Esophagus muscularis mucosa (tissue), 4 donors: Measurements from ENCODE around the gene NTN4. TPM values are rescaled to one million over a fixed set of nuclear protein-coding genes. Genes with fewer than 3 reads are reported as not detected.
"Not testable (repeated sequence)": the region's sequence is repeated elsewhere in the genome, so short reads cannot be mapped to it uniquely, and the experiment has no call there.

Source experiments
- DNase-seq: peaks from one replicate; pipeline ENCODE4 v3.0.0-alpha.2; 2017; ENCODE audit errors: extremely low spot score
- H3K27ac ChIP-seq, 4 donors: fragments of 200-600 bp; sonication (generic); replicated peaks in 1 of 4; 1 replicate in 3 of 4; 2 replicates in 1 of 4; pipeline ENCODE4 v1.5.1; 2016 to 2019; ENCODE audit warnings: mild to moderate bottlenecking in 1 of 4
- H3K27me3 ChIP-seq, 4 donors: fragments of 200-600 bp; sonication (generic); one replicate each; pipeline versions ENCODE4 v1.5.1 to v1.6.0; 2016 to 2019
- H3K36me3 ChIP-seq, 4 donors: fragments of 200-600 bp; sonication (generic); one replicate each; pipeline ENCODE4 v1.5.1; 2016 to 2019
- H3K4me1 ChIP-seq, 4 donors: fragments of 200-600 bp; sonication (generic); one replicate each; pipeline ENCODE4 v1.5.1; 2016 to 2019
- H3K4me3 ChIP-seq, 4 donors: fragments of 200-600 bp; sonication (generic); 1 replicate in 2 of 4; 2 replicates in 2 of 4; pipeline ENCODE4 v1.5.1; 2016 to 2019; ENCODE audit warnings: mild to moderate bottlenecking in 4 of 4, moderate library complexity in 1 of 4
- H3K9me3 ChIP-seq, 4 donors: fragments of 200-600 bp; sonication (generic); 1 replicate in 3 of 4; 2 replicates in 1 of 4; pipeline ENCODE4 v1.5.1; 2016 to 2019
- EP300 ChIP-seq: sonication (generic); formaldehyde crosslinking; IDR thresholded peaks from one replicate; pipeline ENCODE4 v1.6.1; 2017; ENCODE audit warnings: antibody characterized with exemption
- POLR2A ChIP-seq: fragments of 450-650 bp; IDR thresholded peaks from one replicate; pipeline ENCODE4 v1.6.1; 2017; ENCODE audit warnings: antibody characterized with exemption, moderate library complexity, mild to moderate bottlenecking, low read depth
- POLR2AphosphoS5 ChIP-seq, 2 donors: sonication (generic); formaldehyde crosslinking; IDR thresholded peaks; one replicate each; pipeline ENCODE4 v1.6.1; 2017; ENCODE audit warnings: antibody characterized with exemption in 2 of 2
- WGBS: methylation state at CpG from one replicate; pipeline ENCODE4 v1.1.5; 2018; 5-methylcytosine and 5-hydroxymethylcytosine counted together
- intact Hi-C: fragments of 100-400 bp; cut with DNase I; formaldehyde crosslinking; loops from one replicate; pipeline ENCODE4 v1.15.1; 2023
- total RNA-seq, 4 donors: library from RNA; depleted of rRNA; stranded (reverse); fragments of >200 nt; gene quantifications; one replicate each; pipeline versions ENCODE4 v1.1.0 to v1.2.1, GENCODE V29; 2016
- TF ChIP-seq, protein P1 (sequence below), 3 experiments: fragments of 200-600 bp in 2 of 3; fragments of 450-650 bp in 1 of 3; sonication (generic) in 2 of 3; IDR thresholded peaks; one replicate each; pipeline ENCODE4 v1.5.1; 2017 to 2019; ENCODE audit warnings: antibody characterized with exemption in 3 of 3, mild to moderate bottlenecking in 2 of 3, moderate library complexity in 1 of 3

The NTN4 gene
- total RNA-seq, 4 donors from 2014 or later = 46.7 to 73.1 (median 52.7) TPM

GRCh38 chr12:95740751-95741150 is 49.8 kb downstream of the NTN4 start:
- no peaks in the 10 kb centered on the region for H3K27me3 ChIP-seq
- peaks cover 0 to 6% (median 4%) of the 10 kb centered on the region in 4 donors for H3K9me3 ChIP-seq
- 69% methylated on average over 1 of the region's 1 CpG for WGBS
- intact Hi-C loops = no loop called here
- H3K4me3 ChIP-seq = no peak overlapping the region
- H3K27ac ChIP-seq = peak overlapping the region in 3 of 4 donors; percentile 21 to 58 (median 32)
- H3K4me1 ChIP-seq = peaks cover 20 to 50% (median 25%) of the 10 kb centered on the region in 4 donors
- peaks cover 0 to 22% (median 1%) of the 10 kb centered on the region in 4 donors for H3K36me3 ChIP-seq
- no peak for DNase-seq
- TF ChIP-seq, protein P1, sequence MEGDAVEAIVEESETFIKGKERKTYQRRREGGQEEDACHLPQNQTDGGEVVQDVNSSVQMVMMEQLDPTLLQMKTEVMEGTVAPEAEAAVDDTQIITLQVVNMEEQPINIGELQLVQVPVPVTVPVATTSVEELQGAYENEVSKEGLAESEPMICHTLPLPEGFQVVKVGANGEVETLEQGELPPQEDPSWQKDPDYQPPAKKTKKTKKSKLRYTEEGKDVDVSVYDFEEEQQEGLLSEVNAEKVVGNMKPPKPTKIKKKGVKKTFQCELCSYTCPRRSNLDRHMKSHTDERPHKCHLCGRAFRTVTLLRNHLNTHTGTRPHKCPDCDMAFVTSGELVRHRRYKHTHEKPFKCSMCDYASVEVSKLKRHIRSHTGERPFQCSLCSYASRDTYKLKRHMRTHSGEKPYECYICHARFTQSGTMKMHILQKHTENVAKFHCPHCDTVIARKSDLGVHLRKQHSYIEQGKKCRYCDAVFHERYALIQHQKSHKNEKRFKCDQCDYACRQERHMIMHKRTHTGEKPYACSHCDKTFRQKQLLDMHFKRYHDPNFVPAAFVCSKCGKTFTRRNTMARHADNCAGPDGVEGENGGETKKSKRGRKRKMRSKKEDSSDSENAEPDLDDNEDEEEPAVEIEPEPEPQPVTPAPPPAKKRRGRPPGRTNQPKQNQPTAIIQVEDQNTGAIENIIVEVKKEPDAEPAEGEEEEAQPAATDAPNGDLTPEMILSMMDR (IDR thresholded peaks at IDR 0.05) = no peak
- no peak for TF ChIP-seq POLR2A

GRCh38 chr12:95739561-95740313 is 50.8 kb downstream of the NTN4 start:
- intact Hi-C loops = no loop called here
- peaks cover 0 to 12% (median 0%) of the 10 kb centered on the region in 4 donors for H3K36me3 ChIP-seq
- H3K4me3 ChIP-seq = no peak overlapping the region
- TF ChIP-seq POLR2AphosphoS5 (IDR thresholded peaks at IDR 0.05) = peak in 1 of 2 donors; percentile 17
- TF ChIP-seq EP300 = no peak
- H3K4me1 ChIP-seq = peaks cover 20 to 54% (median 28%) of the 10 kb centered on the region in 4 donors
- H3K27ac ChIP-seq = peak overlapping the region; percentile 21 to 63 (median 40)
- 64% methylated on average over 13 of the region's 13 CpGs for WGBS
- no peak for DNase-seq
- H3K9me3 ChIP-seq = peaks cover 0 to 4% (median 0%) of the 10 kb centered on the region in 4 donors
- no peaks in the 10 kb centered on the region for H3K27me3 ChIP-seq

GRCh38 chr12:95738024-95738611 is 52.4 kb downstream of the NTN4 start:
- TF ChIP-seq POLR2A = no peak
- TF ChIP-seq, protein P1 (IDR thresholded peaks at IDR 0.05) = no peak
- no peak for TF ChIP-seq POLR2AphosphoS5 (IDR thresholded peaks at IDR 0.05)
- TF ChIP-seq EP300 = no peak
- Histone ChIP-seq H3K27me3 (no peaks in the 10 kb centered on the region), H3K4me1 (peaks cover 24 to 57% (median 39%) of the 10 kb centered on the region in 4 donors), H3K4me3 (no peak overlapping the region), H3K36me3 (peaks cover 0 to 12% (median 0%) of the 10 kb centered on the region in 4 donors), H3K27ac (peak overlapping the region in 3 of 4 donors; percentile 0 to 68 (median 62)), H3K9me3 (no peaks in the 10 kb centered on the region)
- intact Hi-C loops = no loop called here
- WGBS = 89% methylated on average over 11 of the region's 11 CpGs
- DNase-seq = no peak

DNA sequence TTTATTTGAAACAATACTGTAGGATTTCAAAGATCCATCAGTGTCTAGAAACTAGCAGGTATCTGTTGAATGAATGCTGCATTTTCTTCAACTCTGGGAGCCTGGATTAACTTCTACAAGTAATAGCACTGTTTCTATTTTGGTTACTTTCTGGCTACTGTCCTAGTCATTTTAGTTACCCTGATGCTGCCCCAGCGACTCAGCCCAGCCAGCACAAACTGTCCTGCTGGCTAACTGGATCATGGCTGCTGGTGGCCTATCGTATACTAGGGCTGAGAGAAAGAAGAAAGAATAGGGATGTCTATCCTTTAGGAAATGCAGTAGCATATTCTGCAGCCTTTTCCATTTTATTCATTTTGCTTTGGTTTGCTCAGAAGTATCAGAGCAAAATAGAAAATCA is 53.9 kb downstream of the NTN4 start:
- WGBS = 46% methylated on average over 2 of the region's 2 CpGs
- H3K4me1 ChIP-seq = peaks cover 24 to 55% (median 47%) of the 10 kb centered on the region in 4 donors
- intact Hi-C loops = no loop called here
- peak in 1 of 2 donors; percentile 35 for TF ChIP-seq POLR2AphosphoS5 (IDR thresholded peaks at IDR 0.05)
- no peak for TF ChIP-seq EP300
- TF ChIP-seq, protein P1 (IDR thresholded peaks at IDR 0.05) = peak in 1 of 3 experiments; percentile 6
- TF ChIP-seq POLR2A = no peak
- peaks cover 0 to 12% (median 0%) of the 10 kb centered on the region in 4 donors for H3K36me3 ChIP-seq
- H3K9me3 ChIP-seq = no peaks in the 10 kb centered on the region
- no peaks in the 10 kb centered on the region for H3K27me3 ChIP-seq
- H3K4me3 ChIP-seq = no peak overlapping the region
- DNase-seq = no peak
- H3K27ac ChIP-seq = peak overlapping the region; percentile 23 to 82 (median 65)

- H3K36me3 ChIP-seq = peaks cover 0 to 12% (median 0%) of the 10 kb centered on the region in 4 donors
- H3K4me1 ChIP-seq = peaks cover 21 to 54% (median 50%) of the 10 kb centered on the region in 4 donors
- intact Hi-C loops, H3K9me3 ChIP-seq, H3K27me3 ChIP-seq, H3K4me3 ChIP-seq, DNase-seq: not testable (repeated sequence)
- H3K27ac ChIP-seq = peak overlapping the region; percentile 23 to 82 (median 65)
- 87% methylated on average over 5 of the region's 5 CpGs for WGBS
Measured at GRCh38 chr12:95735728-95736127, 54.8 kb downstream of the NTN4 start.
